Measurements from ENCODE around the gene PPP6R3.

The PPP6R3 gene

DNA sequence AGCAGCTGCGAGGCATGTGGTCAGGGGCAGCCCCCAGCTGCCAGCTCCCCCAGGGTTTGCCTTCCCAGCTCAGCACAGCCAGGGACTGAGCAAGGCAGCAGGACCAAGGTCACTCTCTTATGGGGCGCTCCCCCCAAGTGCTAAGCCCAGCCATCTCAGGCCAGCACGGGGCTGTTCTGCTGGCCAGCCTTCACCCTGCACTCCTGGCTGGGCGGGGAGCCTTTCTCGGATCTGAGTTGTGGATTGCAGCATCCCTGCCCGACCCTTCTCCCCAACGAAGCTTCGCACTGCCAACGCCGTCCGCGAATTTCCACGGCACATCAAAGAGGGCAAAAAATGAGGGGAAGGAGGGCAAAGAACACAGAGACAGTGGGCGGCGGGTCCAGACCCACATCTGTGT is 181.3 kb downstream of the PPP6R3 start:
- H3K4me3 ChIP-seq (ENCODE audit: low read length): no peak overlapping the region
- TF ChIP-seq, protein P1, sequence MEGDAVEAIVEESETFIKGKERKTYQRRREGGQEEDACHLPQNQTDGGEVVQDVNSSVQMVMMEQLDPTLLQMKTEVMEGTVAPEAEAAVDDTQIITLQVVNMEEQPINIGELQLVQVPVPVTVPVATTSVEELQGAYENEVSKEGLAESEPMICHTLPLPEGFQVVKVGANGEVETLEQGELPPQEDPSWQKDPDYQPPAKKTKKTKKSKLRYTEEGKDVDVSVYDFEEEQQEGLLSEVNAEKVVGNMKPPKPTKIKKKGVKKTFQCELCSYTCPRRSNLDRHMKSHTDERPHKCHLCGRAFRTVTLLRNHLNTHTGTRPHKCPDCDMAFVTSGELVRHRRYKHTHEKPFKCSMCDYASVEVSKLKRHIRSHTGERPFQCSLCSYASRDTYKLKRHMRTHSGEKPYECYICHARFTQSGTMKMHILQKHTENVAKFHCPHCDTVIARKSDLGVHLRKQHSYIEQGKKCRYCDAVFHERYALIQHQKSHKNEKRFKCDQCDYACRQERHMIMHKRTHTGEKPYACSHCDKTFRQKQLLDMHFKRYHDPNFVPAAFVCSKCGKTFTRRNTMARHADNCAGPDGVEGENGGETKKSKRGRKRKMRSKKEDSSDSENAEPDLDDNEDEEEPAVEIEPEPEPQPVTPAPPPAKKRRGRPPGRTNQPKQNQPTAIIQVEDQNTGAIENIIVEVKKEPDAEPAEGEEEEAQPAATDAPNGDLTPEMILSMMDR (conservative IDR thresholded peaks at IDR 0.05; ENCODE audit: low read depth, low read length): no peak
- no peak for DNase-seq (ENCODE audit: low read depth)

DNA sequence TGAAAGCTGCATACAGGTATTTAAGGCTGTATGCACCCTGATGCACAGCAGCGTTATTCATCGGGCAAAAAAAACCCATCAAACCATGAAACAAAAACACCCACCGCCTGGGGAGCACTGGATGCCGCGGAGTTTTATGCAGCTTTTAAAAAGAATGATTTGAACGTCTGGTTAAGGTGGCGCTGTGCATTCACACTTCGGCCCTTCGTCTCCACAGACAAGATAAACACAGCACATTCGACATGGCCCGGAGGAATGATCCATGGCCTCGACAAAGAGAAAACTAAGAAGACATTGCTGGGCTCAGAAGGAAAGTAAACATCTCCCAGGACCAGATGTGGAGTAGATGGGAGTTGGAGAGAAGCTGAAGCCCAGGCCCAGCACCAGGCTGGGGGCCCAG is 183.0 kb downstream of the PPP6R3 start:
- no peak for DNase-seq (ENCODE audit: low read depth)
- no peak overlapping the region for H3K4me3 ChIP-seq (ENCODE audit: low read length)
- TF ChIP-seq, protein P1 (conservative IDR thresholded peaks at IDR 0.05; ENCODE audit: low read depth, low read length): no peak

DNA sequence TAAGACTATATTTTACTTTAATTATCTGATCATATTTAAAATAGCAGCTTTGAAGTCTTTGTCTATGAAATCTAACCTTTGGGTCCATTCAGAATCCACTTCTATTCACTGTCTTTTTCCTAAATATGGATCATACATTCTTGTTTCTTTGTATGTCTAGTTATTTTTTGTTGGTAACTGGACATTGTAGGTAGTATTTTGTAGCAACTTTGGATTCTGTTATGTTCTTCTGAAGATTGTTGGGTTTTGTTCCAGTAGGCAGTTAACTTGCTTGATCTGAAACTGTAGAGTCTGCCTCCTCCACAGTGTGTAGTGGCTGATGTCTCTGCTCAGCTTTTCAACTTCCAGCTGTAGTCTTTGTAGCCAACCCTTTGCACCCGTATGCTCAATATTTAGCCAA is 186.3 kb downstream of the PPP6R3 start:
- no peak overlapping the region for H3K4me3 ChIP-seq (ENCODE audit: low read length)
- DNase-seq (ENCODE audit: low read depth): no peak
- TF ChIP-seq, protein P1 (conservative IDR thresholded peaks at IDR 0.05; ENCODE audit: low read depth, low read length): no peak

DNA sequence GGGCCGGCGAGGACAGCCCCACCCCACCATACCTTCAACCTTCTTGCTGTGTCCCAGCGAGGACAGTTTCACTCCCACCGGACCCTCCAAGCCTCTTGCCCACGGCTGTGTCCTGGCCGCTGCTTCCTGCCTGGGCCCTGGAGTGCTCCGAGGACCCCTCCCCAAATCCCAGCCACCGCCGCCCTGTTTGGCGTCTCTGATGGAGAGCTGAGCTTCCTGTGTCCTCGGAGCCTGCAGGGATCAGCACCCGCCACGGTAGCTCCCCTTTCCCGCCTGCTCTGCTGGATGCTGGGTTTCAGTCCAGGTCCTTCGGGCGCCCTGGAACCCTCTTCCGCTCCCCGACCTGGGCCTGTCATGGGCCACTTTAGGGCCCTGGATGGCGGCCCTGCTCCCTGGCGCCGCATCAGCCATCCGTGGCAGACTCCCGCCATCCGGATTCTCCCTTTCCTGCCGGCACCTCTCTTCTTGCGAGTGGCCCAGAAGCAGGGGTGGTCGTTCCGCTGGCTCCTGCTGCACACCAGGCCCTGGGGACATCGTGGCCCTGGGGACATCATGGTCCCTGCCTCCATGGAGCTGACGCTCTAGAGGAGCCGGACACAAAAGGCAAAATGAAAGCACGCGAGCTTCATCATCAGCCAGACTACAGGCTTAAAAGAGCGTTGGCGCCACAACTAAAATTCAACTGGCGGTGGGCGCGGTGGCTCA is 189.5 kb downstream of the PPP6R3 start:
- no peak for DNase-seq (ENCODE audit: low read depth)
- TF ChIP-seq, protein P1 (conservative IDR thresholded peaks at IDR 0.05; ENCODE audit: low read depth, low read length): no peak
- H3K4me3 ChIP-seq (ENCODE audit: low read length): no peak overlapping the region

DNA sequence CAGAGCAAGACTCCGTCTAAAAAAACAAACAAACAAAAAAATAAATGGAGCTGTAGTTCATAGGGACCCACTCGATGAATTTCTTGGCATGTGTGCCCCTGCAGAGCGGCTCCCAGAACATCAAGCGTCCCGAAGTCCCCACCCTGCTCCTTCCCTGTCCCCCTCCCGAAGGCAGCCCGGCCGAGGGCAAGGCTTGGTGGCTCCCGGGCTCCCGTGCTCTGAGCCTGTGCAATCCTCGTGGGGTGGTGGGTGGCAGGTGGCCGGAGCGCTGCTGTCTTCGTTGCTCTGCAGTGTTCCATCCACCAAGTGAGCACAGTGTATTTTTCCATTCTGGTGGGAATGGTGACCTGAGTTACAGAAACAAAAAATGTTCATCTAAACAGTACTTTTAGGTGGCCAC is 190.2 kb downstream of the PPP6R3 start:
- H3K4me3 ChIP-seq (ENCODE audit: low read length): no peak overlapping the region
- DNase-seq (ENCODE audit: low read depth): no peak
- TF ChIP-seq, protein P1 (conservative IDR thresholded peaks at IDR 0.05; ENCODE audit: low read depth, low read length): no peak

DNA sequence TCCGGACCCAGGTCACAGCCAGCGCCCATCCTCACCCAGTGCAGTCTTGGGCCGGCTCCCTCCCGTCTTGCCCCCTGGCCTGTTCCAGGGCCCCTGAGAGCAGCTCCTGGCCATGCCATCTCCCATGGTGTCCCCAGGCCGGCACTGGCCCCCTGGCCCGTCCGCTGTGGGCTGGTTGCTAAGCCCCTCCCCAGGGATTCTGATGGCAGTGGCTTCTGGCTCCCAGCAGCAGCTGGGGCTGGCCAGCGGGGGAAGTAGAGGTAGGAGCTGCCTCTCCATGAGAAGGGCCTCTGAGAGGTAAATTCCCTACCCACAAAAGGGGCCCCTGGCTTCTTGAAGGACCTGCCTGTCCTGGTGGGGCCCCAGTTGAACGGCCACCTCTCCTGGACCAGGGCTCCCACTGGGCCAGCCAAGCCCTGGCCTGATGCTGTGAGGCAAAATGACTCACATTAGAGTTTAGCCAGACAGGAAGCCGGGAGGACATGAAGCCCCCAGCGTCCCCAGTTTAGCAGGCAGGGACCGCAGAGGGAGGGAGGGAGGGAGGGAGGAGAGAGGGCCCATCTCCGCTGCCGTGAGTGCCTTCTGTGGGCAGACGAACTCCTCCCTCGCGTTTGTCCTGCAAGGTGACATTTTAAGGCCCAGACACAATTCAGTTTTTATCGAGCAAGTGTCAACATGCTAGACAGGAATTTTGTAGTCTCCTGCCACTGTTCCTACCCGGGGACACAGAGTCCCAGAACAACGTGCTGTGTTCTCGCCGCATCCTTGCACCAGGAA is 190.8 kb downstream of the PPP6R3 start:
- no peak overlapping the region for H3K4me3 ChIP-seq (ENCODE audit: low read length)
- TF ChIP-seq, protein P1 (conservative IDR thresholded peaks at IDR 0.05; ENCODE audit: low read depth, low read length): no peak
- DNase-seq (ENCODE audit: low read depth): no peak
